ENCODE results near the gene LCNL1.

DNA sequence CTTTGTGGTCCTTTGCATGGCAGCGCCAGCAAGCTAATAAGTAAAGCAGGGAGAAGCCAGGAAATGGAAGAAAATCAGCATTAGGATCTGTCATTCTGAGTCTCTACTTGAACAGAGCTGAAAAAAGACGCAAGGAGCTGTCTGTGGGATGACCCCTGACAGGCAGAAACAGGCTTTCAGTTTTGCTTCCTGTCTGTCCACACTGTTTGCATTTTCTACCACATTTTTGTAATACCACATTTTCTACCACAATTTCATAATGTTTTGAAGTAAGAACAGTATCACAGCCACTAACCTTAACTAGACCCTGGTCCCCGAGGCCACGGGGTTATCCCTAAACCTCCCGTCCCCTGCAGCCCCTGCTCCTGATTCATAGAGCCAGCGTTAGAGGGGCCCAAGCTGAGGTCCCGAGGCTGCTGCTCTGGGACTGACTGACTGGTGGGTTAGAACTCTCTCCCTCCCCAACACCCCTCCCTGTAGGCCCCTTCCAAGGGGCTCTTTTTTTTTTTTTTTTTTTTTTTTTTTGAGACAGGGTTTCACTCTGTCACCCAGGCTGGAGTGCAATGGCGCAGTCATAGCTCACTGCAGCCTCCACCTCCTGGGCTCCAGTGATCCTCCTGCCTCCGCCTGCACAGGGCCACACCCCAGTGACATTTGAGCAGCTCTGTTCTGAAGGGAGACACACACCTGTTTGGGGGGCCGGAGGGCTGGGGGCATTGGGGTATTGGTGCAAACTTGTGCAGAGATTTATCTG lies 17.6 kb downstream of the LCNL1 start:
- TF ChIP-seq, protein P1, sequence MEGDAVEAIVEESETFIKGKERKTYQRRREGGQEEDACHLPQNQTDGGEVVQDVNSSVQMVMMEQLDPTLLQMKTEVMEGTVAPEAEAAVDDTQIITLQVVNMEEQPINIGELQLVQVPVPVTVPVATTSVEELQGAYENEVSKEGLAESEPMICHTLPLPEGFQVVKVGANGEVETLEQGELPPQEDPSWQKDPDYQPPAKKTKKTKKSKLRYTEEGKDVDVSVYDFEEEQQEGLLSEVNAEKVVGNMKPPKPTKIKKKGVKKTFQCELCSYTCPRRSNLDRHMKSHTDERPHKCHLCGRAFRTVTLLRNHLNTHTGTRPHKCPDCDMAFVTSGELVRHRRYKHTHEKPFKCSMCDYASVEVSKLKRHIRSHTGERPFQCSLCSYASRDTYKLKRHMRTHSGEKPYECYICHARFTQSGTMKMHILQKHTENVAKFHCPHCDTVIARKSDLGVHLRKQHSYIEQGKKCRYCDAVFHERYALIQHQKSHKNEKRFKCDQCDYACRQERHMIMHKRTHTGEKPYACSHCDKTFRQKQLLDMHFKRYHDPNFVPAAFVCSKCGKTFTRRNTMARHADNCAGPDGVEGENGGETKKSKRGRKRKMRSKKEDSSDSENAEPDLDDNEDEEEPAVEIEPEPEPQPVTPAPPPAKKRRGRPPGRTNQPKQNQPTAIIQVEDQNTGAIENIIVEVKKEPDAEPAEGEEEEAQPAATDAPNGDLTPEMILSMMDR (IDR thresholded peaks at IDR 0.05), result no peak
- TF ChIP-seq POLR2A (IDR thresholded peaks at IDR 0.05), result no peak
